GM12801 (cell line): ENCODE data around the gene HSD11B2.

Experiments used
- CTCF ChIP-seq: IDR thresholded peaks from one replicate; pipeline ENCODE4 v1.5.1; 2011; ENCODE audit warnings: control low read depth; ENCODE audit not compliant: insufficient read length; ENCODE audit errors: extremely low read depth

HSD11B2 gene

GRCh38 chr16:67470359-67470758, 39.4 kb downstream of the HSD11B2 start:
- no peak for TF ChIP-seq CTCF

- TF ChIP-seq CTCF, result no peak
Measured at GRCh38 chr16:67471758-67472384, 41.0 kb downstream of the HSD11B2 start.

- TF ChIP-seq CTCF, result no peak
Measured at GRCh38 chr16:67474551-67475455, 43.9 kb downstream of the HSD11B2 start.

- TF ChIP-seq CTCF, result no peak
Measured at GRCh38 chr16:67477960-67478554, 47.1 kb downstream of the HSD11B2 start.

- no peak for TF ChIP-seq CTCF
Measured at GRCh38 chr16:67480833-67481560, 50.1 kb downstream of the HSD11B2 start, which contains the start of gene ATP6V0D1. Gene ATP6V0D1 (minus strand): TSS chr16:67481157. CDS start chr16:67481086, 71 bp downstream.

GRCh38 chr16:67481561-67482232, 50.8 kb downstream of the HSD11B2 start:
- no peak for TF ChIP-seq CTCF
